ENCODE data around the gene FMNL2. TPM values are rescaled to one million over a fixed set of nuclear protein-coding genes. Genes with fewer than 3 reads are reported as not detected.
"Not testable (repeated sequence)": the region's sequence is repeated elsewhere in the genome, so short reads cannot be mapped to it uniquely, and the experiment has no call there.

FMNL2 gene
- total RNA-seq, 1 donor from 2014 or later: 56.6 TPM

DNA sequence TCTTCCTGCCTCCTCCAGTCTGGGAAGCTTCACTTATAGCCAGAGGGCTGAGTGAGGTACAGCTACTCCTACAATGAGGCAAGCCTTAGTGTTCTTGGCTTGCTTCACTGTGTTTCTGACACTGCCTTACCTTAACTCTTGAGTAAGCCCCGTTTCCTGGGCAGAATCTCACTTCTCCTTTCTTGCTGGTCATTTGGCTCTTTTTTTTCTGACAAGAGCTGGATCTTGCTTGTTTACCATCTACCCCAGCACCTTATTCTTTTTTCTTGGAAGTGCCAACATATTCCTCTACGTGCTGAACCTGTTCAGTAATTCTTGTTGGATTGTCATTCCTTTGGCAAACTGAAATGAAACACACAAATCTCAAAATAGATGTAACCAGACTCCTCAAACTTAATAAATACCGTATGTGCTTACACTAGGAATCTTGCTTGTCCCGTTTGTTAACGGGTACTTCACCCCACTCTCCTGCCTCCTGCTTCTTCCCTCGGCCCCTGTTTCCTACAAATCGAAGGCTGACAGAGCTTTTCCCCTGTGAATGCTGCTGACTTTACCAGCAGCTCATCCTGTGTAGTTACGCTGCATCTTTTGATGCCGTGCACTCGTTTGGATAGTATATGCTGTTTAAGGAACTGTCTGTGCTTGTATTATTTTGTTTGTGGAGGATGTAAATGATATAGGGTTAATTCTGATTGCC is 132.2 kb downstream of the FMNL2 start:
- no peak for DNase-seq (ENCODE audit: extremely low read depth, low read depth, low spot score)

DNA sequence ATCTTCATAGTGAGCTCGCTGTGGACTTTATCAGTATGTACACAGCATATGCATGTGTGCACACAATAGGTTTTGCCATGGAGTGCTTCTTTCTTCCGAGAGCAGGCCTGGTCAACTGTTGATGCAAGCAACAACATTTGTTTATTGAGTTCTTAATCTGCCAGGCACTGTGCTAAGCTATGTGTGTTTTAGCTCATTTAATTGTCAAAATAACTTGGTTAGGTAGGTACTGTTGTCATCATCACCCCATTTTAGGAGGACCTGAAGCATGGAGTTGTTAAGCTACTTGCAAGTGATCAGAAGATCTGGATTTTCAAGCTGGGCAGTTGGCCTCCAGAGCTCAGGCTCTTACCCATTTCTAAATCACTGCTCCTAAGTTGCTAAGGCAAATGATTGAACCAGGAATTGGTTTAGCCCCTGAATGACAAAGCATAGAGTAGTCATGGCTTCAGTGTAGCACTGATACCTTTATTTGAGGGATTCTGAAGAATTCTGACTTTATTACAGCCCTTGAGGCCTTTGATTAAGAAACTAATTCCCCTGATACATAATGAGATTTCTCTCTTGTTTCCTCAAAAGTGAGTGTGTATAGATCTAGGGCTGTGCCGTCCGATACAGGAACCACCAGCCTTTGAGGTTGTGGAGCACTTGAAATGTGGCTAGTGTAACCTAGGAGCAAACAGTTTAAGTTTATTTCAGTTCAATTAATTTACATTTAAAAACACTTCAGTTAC is 132.9 kb downstream of the FMNL2 start:
- no peak for DNase-seq (ENCODE audit: extremely low read depth, low read depth, low spot score)

DNA sequence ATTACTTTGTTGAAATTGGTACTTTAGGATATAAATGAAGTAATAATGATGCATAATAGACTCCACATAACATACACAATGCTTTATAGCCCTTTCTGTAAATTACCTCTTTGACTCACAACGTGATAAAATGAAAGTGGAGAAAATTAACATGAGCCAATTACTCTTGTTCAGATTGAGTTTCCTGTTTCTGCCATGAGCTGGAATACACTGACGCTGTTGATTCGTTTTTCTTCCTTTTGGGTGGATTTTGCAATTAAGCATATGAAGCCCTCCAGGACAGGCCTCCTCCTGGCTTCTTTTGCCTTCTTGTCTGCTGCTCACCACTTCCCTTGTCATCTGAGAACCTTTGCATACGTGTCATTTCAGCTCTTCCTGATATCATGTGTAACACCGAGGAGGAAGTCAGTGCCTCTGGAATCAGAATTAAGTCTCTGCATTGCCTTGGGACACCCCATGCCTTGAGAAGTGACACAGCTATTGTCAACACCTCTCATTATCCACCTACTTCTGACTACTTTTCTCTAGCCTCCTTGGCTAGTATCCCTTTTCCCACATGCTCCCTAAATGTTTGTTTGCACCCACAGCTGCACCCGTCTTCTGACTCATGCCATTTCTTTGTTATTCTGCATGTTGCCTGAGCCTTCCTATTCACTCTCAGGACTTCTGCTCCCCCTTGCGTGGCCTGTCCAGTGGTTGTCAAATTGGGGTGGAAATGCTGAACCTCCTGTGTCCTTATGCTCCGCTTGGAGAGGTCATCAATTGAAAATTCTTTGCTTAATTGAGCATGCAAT is 134.1 kb downstream of the FMNL2 start:
- DNase-seq (ENCODE audit: extremely low read depth, low read depth, low spot score): no peak

- no peak for DNase-seq (ENCODE audit: extremely low read depth, low read depth, low spot score)
Observed at GRCh38 chr2:152470861-152471854, 136.2 kb downstream of the FMNL2 start.

DNA sequence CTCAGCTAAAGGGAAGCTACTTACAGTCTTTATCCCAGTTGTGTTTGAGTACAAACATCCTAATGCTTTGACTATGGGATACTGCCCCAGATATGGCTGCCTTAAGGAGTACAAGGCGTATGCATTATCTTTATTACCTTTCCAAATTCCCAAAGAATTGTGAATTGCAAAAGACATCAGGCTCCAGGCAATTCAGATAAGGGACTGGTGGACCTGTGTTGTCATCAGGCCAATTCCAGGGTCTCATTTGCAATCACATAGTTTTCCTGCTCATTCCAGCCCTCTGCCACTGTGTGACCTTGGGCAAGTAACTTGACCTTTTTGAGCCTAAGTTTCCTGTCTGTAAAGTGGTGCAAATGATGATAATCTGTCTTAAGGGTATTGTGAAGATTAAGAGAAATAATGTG is 137.5 kb downstream of the FMNL2 start:
- DNase-seq (ENCODE audit: extremely low read depth, low read depth, low spot score): no peak

DNA sequence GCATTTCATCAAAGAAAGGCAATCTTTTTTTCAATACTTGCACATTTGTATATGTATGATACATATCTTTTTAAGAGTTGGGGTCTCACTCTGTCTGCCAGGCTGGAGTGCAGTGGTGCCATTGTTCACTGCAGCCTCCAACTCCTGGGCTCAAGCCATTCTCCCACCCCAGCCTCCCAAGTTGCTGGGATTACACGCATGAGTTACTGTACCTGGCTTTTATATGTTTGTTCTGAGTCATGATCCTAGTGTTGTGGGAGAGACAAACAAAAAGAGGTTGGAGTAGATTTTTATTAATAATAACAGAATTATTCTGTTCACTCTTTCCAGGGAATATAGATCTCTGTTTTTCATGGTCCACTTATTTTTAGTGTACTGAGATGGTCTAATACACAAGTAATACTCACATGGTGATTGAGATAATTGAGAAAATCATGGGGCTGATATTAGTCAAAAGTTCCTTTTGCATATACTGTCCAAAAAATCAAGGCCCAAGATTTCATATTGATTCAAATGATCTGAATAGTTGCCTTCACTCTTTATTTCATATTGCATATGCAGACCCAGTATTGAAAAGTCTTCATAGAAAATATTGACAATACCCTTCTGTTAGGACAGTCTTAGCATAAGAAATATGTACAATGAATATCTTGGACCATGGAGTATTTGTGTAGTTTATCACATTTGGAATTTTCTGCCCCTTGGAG is 138.3 kb downstream of the FMNL2 start:
- no peak for DNase-seq (ENCODE audit: extremely low read depth, low read depth, low spot score)

GRCh38 chr2:152474523-152474922 is 139.5 kb downstream of the FMNL2 start:
- DNase-seq (ENCODE audit: extremely low read depth, low read depth, low spot score): not testable (repeated sequence)

DNA sequence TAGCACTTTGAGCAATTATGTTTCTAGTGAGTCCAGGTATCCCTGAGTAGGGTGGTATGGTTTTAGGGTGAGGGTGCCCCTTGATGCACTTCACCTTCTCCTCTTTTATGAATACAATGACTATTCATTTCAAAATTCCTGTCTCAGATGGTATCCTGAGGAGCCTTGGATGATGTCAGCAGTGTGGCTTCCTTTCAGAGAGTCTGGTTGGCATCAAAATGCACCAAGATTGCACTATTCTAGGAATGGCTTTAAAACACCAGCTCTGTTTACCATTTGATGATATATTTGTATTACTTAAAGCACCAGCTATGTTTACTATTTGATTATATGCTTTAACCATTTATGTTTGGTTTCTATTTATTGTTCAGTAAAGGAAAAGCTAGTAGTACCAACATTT is 141.0 kb downstream of the FMNL2 start:
- no peak for DNase-seq (ENCODE audit: extremely low read depth, low read depth, low spot score)

- DNase-seq (ENCODE audit: extremely low read depth, low read depth, low spot score): no peak
Observed at GRCh38 chr2:152477347-152478092, 142.5 kb downstream of the FMNL2 start.

GRCh38 chr2:152479282-152479681 is 144.3 kb downstream of the FMNL2 start:
- DNase-seq (ENCODE audit: extremely low read depth, low read depth, low spot score): no peak

DNA sequence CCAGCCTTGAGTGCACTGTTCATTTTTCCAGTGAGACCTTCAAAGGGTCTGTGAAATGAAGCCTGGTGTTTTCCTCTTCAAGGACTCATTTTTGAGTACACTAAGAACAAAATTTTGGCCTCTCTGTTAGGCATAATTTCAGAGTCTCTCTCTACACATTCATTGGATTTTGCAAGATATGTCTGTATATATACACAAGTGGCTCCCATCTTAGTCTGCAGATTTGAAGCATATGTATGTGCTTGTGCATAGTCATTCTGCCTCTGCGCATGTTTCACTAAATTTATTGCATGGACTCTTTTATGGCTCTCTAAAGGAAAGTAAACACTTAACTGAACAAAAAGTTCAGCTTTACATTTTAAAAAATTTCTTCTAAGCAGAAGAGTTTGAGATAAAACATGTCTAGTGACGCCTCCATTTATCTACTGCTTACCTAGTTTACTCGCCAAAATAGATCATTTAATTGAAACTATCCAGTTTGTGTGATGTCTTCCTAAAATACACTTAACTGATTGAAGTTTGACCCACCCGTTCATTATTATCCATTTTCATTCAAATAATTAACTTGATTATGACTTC is 145.9 kb downstream of the FMNL2 start:
- no peak for DNase-seq (ENCODE audit: extremely low read depth, low read depth, low spot score)

DNA sequence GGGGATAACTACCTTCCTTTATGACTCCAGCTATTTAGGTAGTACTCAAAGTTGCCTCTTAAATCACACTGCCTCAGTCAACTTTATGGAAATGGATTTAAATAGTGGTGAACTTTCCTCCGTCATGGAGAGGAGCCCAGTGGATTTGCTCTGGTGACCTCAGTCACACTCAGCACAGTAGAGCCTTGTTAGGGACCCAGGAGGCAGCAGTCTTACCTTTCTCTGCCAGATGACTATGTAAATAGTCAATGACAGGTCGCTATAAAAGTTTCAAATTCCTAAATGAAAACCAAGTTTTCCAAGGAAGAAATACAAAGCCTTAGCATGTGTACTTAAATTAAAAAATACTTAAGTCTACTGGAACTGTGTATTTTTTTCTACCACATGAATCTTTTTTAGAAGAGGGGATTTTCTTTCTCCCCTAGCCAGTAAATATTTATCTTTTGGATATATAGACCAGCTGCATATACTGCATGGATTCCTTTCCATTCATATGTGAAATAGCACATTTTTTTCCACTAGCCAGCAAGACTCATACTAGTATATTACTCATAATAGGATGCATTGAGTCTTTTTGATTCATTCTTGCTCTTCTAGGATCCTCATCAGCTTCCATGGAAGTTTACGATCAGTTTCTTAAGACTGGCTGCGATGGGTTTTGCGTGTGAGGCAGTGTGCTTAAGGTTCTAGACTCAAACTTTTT is 147.1 kb downstream of the FMNL2 start:
- DNase-seq (ENCODE audit: extremely low read depth, low read depth, low spot score): no peak

GRCh38 chr2:152483276-152484063 is 148.5 kb downstream of the FMNL2 start:
- DNase-seq (ENCODE audit: extremely low read depth, low read depth, low spot score): no peak

DNA sequence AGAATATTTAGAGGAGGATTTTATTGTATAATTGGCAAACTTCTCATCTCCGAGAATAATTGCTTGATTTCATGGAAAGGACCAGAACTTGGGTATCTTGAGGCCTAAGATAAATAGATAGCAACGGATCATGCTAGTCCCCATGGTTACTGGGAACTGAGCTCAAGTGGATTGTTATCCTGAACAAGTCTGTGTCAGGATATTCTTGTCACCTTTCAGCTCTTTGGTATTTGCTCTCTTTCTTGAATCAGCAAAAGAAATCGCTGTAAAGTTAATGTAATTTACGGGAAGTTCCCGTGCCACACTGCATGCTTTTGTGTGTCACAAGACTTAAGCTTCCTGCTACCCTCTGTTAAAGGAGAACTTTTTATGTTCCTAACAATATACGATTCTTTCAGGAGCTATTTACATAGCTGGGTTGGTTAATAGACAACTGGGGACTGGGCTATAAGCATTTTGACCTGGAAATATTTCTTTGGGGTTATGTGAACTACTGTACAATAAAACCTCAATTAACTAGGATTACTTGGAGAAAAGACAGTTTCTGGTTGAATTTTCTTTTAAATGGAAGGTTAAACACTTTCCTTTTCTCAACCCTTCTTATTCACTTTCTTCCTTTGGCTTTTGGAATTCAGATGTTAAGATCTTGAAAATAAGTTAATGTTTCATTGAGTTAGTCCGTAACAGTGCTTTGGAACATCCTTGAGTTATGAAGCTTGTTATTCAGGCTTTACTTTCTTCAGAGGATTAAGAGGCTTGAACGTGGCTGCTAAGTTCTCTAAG is 151.2 kb downstream of the FMNL2 start:
- no peak for DNase-seq (ENCODE audit: extremely low read depth, low read depth, low spot score)

DNA sequence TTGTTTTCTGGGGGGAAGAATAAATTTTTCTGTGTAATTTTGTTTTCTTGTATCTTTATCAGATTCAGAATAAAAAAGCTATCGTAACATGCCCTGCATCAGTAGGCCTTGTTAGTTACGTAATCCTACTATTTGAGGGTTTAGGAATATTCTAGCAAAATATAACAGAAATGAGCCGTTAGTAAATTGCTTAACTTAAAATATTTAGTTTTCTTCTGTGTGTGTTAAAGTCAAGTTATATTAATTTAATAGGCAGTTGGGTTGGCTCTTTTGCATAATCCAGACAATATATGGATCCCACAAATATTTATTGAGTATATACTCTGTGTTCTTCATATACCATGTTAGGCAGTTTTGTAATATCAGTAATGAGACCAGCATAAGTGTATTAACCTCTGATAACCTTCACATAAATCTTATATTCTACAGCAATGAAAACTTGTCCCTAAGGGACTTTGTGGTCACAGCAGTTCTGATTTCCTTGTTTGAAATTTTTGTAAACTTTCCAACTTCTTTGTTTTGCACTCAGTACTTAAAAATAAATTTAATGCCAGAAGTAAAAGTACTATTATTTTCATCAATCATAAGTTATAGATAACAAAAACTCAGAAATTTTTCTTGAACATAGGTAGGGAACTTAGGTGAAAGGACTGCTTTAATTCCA is 151.9 kb downstream of the FMNL2 start:
- DNase-seq (ENCODE audit: extremely low read depth, low read depth, low spot score): no peak

- DNase-seq (ENCODE audit: extremely low read depth, low read depth, low spot score): no peak
Observed at GRCh38 chr2:152488075-152488474, 153.1 kb downstream of the FMNL2 start.

Measured in glomerular endothelial cell (primary cell).